Neural progenitor cell (in vitro differentiated cells): ENCODE measurements around the gene MYBPHL.

Experiments
- EZH2 ChIP-seq: fragments of 200-600 bp; sonication (generic); IDR thresholded peaks from 2 replicates; pipeline ENCODE4 v1.6.1; 2017; ENCODE audit warnings: antibody characterized with exemption, mild to moderate bottlenecking, moderate library complexity
- TF ChIP-seq, protein P1 (sequence below): fragments of 200-600 bp; sonication (generic); IDR thresholded peaks from 2 replicates; pipeline ENCODE4 v1.5.1; 2017; ENCODE audit warnings: antibody characterized with exemption, mild to moderate bottlenecking

DNA sequence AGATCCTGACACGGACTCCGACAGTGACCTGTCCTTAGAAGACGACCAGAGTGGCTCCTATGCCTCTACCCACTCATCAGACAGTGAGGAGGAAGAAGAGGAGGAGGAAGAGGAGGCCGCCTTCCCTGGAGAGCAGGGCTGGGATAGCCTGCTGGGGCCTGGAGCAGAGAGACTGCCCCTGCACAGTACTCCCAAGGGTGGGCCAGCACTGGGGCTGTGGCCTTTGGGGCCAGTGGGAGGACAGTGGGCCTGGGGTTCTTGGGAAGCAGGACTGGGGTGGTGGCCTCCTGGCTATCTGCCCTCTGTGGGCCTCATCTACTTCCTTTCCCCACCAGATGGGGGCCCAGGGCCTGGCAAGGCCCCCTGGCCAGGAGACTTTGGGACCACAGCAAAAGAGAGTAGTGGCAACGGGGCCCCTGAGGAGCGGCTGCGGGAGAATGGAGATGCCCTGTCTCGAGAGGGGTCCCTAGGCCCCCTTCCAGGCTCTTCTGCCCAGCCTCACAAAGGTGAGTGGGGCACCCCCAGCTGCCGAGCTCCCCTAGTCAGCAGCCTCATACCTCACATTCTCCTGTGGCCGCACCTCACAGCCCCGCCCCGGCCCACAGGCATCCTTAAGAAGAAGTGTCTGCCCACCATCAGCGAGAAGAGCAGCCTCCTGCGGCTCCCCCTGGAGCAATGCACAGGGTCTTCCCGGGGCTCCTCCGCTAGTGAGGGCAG is 33.8 kb downstream of the MYBPHL start:
- TF ChIP-seq, protein P1, sequence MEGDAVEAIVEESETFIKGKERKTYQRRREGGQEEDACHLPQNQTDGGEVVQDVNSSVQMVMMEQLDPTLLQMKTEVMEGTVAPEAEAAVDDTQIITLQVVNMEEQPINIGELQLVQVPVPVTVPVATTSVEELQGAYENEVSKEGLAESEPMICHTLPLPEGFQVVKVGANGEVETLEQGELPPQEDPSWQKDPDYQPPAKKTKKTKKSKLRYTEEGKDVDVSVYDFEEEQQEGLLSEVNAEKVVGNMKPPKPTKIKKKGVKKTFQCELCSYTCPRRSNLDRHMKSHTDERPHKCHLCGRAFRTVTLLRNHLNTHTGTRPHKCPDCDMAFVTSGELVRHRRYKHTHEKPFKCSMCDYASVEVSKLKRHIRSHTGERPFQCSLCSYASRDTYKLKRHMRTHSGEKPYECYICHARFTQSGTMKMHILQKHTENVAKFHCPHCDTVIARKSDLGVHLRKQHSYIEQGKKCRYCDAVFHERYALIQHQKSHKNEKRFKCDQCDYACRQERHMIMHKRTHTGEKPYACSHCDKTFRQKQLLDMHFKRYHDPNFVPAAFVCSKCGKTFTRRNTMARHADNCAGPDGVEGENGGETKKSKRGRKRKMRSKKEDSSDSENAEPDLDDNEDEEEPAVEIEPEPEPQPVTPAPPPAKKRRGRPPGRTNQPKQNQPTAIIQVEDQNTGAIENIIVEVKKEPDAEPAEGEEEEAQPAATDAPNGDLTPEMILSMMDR: no peak
- no peak for TF ChIP-seq EZH2
